ENCODE results near the gene SLC1A1. TPM values are rescaled to one million over a fixed set of nuclear protein-coding genes. Genes with fewer than 3 reads are reported as not detected.

The SLC1A1 gene
- total RNA-seq, 3 donors from 2014 or later = 0.05 to 0.33 TPM; not detected in 1

DNA sequence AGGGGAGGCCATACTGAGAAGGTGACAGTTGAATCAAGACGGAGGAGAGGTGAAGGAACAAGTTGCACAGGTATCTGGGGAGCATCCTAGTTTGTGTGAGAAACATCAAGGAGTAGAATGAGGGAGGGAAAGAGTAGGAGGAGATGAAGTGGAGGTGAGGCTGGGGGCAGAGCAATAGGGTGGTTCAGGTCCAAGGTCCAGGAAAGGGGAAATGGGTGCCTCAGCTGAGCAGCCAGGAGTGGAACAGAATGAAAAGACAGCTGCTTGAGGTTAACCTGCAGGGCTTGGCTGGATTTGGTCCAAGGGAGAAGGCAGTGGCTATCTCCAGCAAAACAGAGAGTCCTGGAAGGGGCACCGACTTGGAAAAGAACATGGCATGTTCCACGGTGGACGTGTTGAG, 5.3 kb downstream of the SLC1A1 start:
- no peak for DNase-seq
- H3K4me1 Mint-ChIP-seq (ENCODE audit: low read depth) = peaks cover 11% of the 10 kb centered on the region
- H3K36me3 Mint-ChIP-seq (ENCODE audit: insufficient read depth) = no peaks in the 10 kb centered on the region
- no peaks in the 10 kb centered on the region for H3K9me3 Mint-ChIP-seq
- peaks cover 45% of the 10 kb centered on the region for H3K27me3 Mint-ChIP-seq (ENCODE audit: low read depth)
- no peak overlapping the region for H3K4me3 Mint-ChIP-seq
- no peak for ATAC-seq

GRCh38 chr9:4496497-4496896, 6.2 kb downstream of the SLC1A1 start:
- DNase-seq (no peak), ATAC-seq (no peak)
- Mint-ChIP-seq H3K27me3 (ENCODE audit: low read depth) (peaks cover 37% of the 10 kb centered on the region), H3K4me3 (no peak overlapping the region), H3K4me1 (ENCODE audit: low read depth) (peaks cover 4% of the 10 kb centered on the region), H3K36me3 (ENCODE audit: insufficient read depth) (no peaks in the 10 kb centered on the region), H3K9me3 (no peaks in the 10 kb centered on the region)

DNA sequence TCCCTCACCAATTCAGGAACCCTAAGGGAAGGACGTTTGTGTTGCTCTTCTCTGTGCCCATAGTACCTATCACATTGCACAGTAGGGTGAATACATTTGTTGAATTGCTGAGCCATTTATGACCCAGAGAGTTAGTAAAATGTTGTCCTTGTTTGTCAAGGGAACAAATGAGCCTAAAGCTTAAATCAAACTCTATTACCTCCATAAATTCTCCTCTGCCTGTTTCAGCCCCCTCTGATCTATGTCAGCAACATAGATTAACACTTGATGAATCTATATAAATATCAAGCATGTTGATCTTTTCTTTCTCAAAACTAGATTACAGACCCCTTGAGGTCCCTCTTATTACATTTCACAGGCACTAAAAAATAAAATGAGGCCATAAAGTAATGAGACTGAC, 7.1 kb downstream of the SLC1A1 start:
- H3K4me1 Mint-ChIP-seq (ENCODE audit: low read depth) = no peaks in the 10 kb centered on the region
- no peaks in the 10 kb centered on the region for H3K36me3 Mint-ChIP-seq (ENCODE audit: insufficient read depth)
- no peak overlapping the region for H3K4me3 Mint-ChIP-seq
- DNase-seq (no peak), ATAC-seq (no peak)
- no peaks in the 10 kb centered on the region for H3K9me3 Mint-ChIP-seq
- peaks cover 28% of the 10 kb centered on the region for H3K27me3 Mint-ChIP-seq (ENCODE audit: low read depth)

- no peak for ATAC-seq
- Mint-ChIP-seq H3K4me3 (no peak overlapping the region), H3K36me3 (ENCODE audit: insufficient read depth) (no peaks in the 10 kb centered on the region), H3K4me1 (ENCODE audit: low read depth) (no peaks in the 10 kb centered on the region), H3K9me3 (no peaks in the 10 kb centered on the region), H3K27me3 (ENCODE audit: low read depth) (peaks cover 24% of the 10 kb centered on the region)
- DNase-seq = no peak
Observed at GRCh38 chr9:4497855-4498254, 7.6 kb downstream of the SLC1A1 start.

DNA sequence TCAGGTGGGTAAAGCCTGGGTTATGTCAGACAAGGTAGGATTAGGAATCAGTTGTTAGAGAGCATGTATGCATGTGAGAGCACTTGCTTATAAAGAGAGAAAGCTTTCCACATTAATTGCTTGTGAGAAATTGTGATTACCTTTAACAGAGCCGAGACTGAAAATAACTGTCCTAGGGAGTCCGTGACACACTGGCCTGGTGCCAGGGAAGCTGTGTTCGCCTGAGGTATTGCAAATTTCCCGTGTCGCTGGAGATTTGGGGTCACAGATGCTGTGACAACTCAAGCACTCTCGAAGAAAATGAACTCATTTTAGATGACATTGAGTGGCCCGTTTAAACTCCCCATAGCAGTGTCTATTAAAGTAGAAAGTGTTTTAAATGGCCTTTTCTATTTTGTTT, 9.6 kb downstream of the SLC1A1 start:
- Mint-ChIP-seq H3K27me3 (ENCODE audit: low read depth) (peaks cover 14% of the 10 kb centered on the region), H3K9me3 (no peaks in the 10 kb centered on the region), H3K4me1 (ENCODE audit: low read depth) (no peaks in the 10 kb centered on the region), H3K36me3 (ENCODE audit: insufficient read depth) (no peaks in the 10 kb centered on the region), H3K4me3 (no peak overlapping the region)
- ATAC-seq = no peak
- DNase-seq = no peak

DNA sequence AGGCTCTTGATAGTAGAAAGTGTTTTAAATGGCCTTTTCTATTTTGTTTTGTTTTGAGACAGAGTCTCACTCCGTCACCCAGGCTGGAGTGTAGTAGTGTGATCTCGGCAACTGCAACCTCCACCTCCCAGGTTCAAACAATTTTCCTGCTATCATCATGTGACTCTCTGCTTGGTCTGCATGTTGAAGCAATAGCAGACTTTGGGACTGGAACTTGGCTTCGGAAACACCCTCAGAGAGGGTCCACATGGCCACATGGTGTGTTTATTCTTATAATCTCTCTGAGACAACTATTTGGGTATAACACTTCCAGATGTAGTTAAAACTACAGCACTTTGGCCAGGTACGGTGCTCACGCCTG, 10.9 kb downstream of the SLC1A1 start:
- ATAC-seq (no peak), DNase-seq (no peak)
- Mint-ChIP-seq H3K27me3 (ENCODE audit: low read depth) (peaks cover 2% of the 10 kb centered on the region), H3K4me1 (ENCODE audit: low read depth) (no peaks in the 10 kb centered on the region), H3K36me3 (ENCODE audit: insufficient read depth) (no peaks in the 10 kb centered on the region), H3K4me3 (no peak overlapping the region), H3K9me3 (no peaks in the 10 kb centered on the region)

DNA sequence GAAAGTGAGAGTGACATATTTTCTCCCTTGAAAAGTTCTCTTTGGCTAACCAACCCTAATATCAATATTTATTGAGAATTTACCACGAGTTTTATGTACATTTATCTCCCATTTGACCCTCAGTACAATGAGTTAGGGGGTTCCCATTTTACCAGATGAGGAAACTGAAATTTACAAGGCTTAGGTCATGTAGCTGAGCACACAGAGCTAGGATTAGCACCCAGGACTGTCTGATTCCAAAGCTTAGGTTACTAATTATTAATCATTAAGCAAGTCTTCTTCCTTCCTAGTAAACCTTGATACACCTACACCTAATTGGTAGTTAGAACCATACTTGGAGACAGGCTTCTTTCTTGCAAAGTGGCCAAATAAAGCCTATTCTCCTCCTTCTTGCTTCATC, 12.2 kb downstream of the SLC1A1 start:
- no peak for DNase-seq
- no peaks in the 10 kb centered on the region for H3K27me3 Mint-ChIP-seq (ENCODE audit: low read depth)
- no peaks in the 10 kb centered on the region for H3K36me3 Mint-ChIP-seq (ENCODE audit: insufficient read depth)
- no peak for ATAC-seq
- no peaks in the 10 kb centered on the region for H3K4me1 Mint-ChIP-seq (ENCODE audit: low read depth)
- H3K4me3 Mint-ChIP-seq = no peak overlapping the region
- no peaks in the 10 kb centered on the region for H3K9me3 Mint-ChIP-seq

DNA sequence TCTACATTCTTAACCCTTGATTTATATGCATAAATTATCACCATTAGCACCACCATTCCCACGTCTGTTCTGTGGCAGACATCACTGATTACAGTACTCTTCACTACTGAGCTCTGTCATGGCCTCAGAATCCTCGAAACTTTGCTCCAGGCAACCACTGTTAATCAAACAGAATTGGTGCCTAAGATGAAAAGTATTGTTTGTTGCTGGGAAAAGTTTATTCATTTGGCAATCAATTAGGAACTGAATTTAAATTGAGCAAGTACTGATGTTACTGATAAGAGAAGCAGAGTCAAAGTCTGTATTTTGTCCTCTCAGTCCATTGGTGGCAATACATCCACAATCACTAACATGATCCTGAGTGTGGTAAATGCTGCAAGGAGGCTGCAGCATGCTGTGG, 12.8 kb downstream of the SLC1A1 start:
- ATAC-seq = no peak
- H3K27me3 Mint-ChIP-seq (ENCODE audit: low read depth) = no peaks in the 10 kb centered on the region
- H3K9me3 Mint-ChIP-seq = no peaks in the 10 kb centered on the region
- H3K36me3 Mint-ChIP-seq (ENCODE audit: insufficient read depth) = no peaks in the 10 kb centered on the region
- no peak for DNase-seq
- no peak overlapping the region for H3K4me3 Mint-ChIP-seq
- no peaks in the 10 kb centered on the region for H3K4me1 Mint-ChIP-seq (ENCODE audit: low read depth)

DNA sequence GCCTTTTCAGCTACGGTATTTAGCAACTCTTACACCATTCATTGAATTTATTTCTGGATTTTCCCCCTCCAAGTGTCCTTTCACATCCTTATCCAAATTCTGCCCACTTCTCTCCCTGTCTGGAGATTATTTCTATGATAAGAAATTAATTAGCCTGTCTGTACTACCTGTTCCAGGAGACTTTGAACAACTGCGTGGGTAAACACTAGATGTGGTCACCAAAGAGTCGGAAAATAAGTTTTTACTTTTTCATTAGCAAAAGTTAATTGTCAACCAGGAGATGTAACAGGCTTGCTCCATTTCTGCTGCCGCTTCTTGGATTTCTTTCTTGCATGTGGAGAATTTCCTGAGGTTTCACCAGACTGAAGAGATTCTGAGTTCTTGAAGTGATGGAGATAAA, 14.0 kb downstream of the SLC1A1 start:
- ATAC-seq (no peak), DNase-seq (no peak)
- Mint-ChIP-seq H3K27me3 (ENCODE audit: low read depth) (no peaks in the 10 kb centered on the region), H3K4me1 (ENCODE audit: low read depth) (no peaks in the 10 kb centered on the region), H3K36me3 (ENCODE audit: insufficient read depth) (no peaks in the 10 kb centered on the region), H3K9me3 (no peaks in the 10 kb centered on the region), H3K4me3 (no peak overlapping the region)

DNA sequence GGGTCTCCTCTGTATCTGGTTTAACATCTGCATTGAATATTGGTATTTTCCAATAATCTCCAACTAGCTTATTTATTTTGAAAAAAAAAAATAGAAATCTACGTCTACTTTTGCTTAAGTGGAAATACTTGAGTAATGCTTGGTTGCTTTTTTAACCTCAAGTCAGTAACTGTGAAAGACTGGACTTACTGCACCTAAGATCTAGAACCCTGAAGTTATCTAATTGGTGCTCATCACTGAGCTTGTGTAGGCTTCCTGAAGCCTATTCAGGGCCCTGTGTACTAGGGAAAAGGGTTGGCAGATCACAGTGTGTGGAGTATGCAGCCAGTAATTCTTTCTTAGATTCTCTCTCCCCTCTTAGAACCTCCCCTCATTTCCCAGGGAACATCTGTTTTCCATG, 16.2 kb downstream of the SLC1A1 start:
- Mint-ChIP-seq H3K27me3 (ENCODE audit: low read depth) (no peaks in the 10 kb centered on the region), H3K9me3 (no peaks in the 10 kb centered on the region), H3K4me3 (no peak overlapping the region), H3K4me1 (ENCODE audit: low read depth) (no peaks in the 10 kb centered on the region), H3K36me3 (ENCODE audit: insufficient read depth) (no peaks in the 10 kb centered on the region)
- no peak for ATAC-seq
- DNase-seq = no peak

GRCh38 chr9:4507306-4508130, 17.2 kb downstream of the SLC1A1 start:
- Mint-ChIP-seq H3K27me3 (ENCODE audit: low read depth) (no peaks in the 10 kb centered on the region), H3K36me3 (ENCODE audit: insufficient read depth) (no peaks in the 10 kb centered on the region), H3K4me1 (ENCODE audit: low read depth) (no peaks in the 10 kb centered on the region), H3K9me3 (no peaks in the 10 kb centered on the region), H3K4me3 (no peak overlapping the region)
- no peak for DNase-seq
- no peak for ATAC-seq

GRCh38 chr9:4508246-4508906, 18.1 kb downstream of the SLC1A1 start:
- no peaks in the 10 kb centered on the region for H3K27me3 Mint-ChIP-seq (ENCODE audit: low read depth)

GRCh38 chr9:4508907-4509589, 18.8 kb downstream of the SLC1A1 start:
- no peak for ATAC-seq

More at GRCh38 chr9:4508246-4508906, 18.1 kb downstream of the SLC1A1 start:
- ATAC-seq = no peak
- Mint-ChIP-seq H3K4me3 (no peak overlapping the region), H3K36me3 (ENCODE audit: insufficient read depth) (no peaks in the 10 kb centered on the region), H3K9me3 (no peaks in the 10 kb centered on the region), H3K4me1 (ENCODE audit: low read depth) (no peaks in the 10 kb centered on the region)
- no peak for DNase-seq

DNA sequence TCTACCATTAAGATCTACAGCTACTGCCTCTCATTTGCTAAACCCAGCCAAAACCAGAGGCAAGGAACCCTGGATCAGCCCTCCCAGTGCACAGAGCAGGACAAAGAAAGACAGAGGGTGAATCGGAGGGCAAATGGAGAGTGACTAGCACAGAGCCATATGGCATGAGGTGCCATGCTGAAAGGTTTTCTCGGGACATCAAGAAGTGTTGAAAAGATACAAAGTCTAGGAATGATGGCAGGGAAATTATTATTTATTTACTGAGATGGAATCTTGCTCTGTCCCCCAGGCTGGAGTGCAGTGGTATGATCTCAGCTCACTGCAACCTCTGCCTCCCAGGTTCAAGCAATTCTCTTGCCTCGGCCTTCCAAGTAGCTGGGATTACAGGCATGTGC, 19.3 kb downstream of the SLC1A1 start:
- H3K36me3 Mint-ChIP-seq (ENCODE audit: insufficient read depth) = no peaks in the 10 kb centered on the region
- no peak for DNase-seq

More at GRCh38 chr9:4508907-4509589, 18.8 kb downstream of the SLC1A1 start:
- Mint-ChIP-seq H3K9me3 (no peaks in the 10 kb centered on the region), H3K36me3 (ENCODE audit: insufficient read depth) (no peaks in the 10 kb centered on the region), H3K4me1 (ENCODE audit: low read depth) (no peaks in the 10 kb centered on the region), H3K27me3 (ENCODE audit: low read depth) (no peaks in the 10 kb centered on the region), H3K4me3 (no peak overlapping the region)
- DNase-seq = no peak

More for the DNA sequence above, 19.3 kb downstream of the SLC1A1 start:
- Mint-ChIP-seq H3K27me3 (ENCODE audit: low read depth) (no peaks in the 10 kb centered on the region), H3K9me3 (no peaks in the 10 kb centered on the region), H3K4me1 (ENCODE audit: low read depth) (no peaks in the 10 kb centered on the region), H3K4me3 (no peak overlapping the region)
- no peak for ATAC-seq

Measured in activated T-cell treated with anti-CD3 and anti-CD28 coated beads, Interleukin-2, amount 50 U/mL, for 4 hours (primary cell).